IMR-90 (cell line): ENCODE results near the gene CBX5. TPM values are rescaled to one million over a fixed set of nuclear protein-coding genes. Genes with fewer than 3 reads are reported as not detected.

Experiments
- ATAC-seq: fragments of 200-7000 bp; cut with Tn5 transposase; 2 replicates; pipeline ENCODE4 v1.9.1; 2020; ENCODE audit warnings: low read depth, mild to moderate bottlenecking, moderate library complexity
- BruUV-seq: library from RNA; stranded (reverse); fragments of 400-500 nt; replicated peaks from 2 replicates; lab custom pipeline; 2021; lab: Mats Ljungman, UMichigan
- CTCF ChIA-PET: fragments of 300-600 bp; formaldehyde crosslinking; extraction: SDS; loops from one replicate; lab custom pipeline; 2021; ENCODE audit warnings: antibody characterized with exemption; lab: Yijun Ruan, JAX
- POLR2A ChIA-PET: fragments of 300-600 bp; sonication (Branson Sonifier 250); formaldehyde crosslinking; loops from one replicate; lab custom pipeline; 2022; ENCODE audit warnings: antibody characterized with exemption; ENCODE audit not compliant: unreplicated experiment; lab: Charles Lee
- DNase-seq: peaks from one replicate; pipeline ENCODE4 v3.0.0; 2013
- H2AFZ ChIP-seq: replicated peaks from 2 replicates; pipeline ENCODE3; 2013; ENCODE audit warnings: low read length, mild to moderate bottlenecking; ENCODE audit not compliant: poor library complexity
- H2AK5ac ChIP-seq: 2 replicates; pipeline ENCODE4 v1.6.1; 2013; ENCODE audit warnings: low read depth, low read length, inconsistent platforms
- H2AK9ac ChIP-seq: replicated peaks from 2 replicates; pipeline ENCODE3; 2013; ENCODE audit warnings: mild to moderate bottlenecking, low read depth, low read length, moderate library complexity; ENCODE audit not compliant: poor library complexity
- H2BK120ac ChIP-seq: 2 replicates; pipeline ENCODE4 v1.6.1; 2013; ENCODE audit warnings: low read depth, low read length, inconsistent platforms
- H2BK15ac ChIP-seq: 3 replicates; pipeline ENCODE4 v1.6.1; 2013; ENCODE audit warnings: low read depth, low read length, inconsistent platforms
- H2BK20ac ChIP-seq: 2 replicates; pipeline ENCODE4 v1.6.1; 2013; ENCODE audit warnings: low read depth, mild to moderate bottlenecking, inconsistent platforms, low read length, moderate library complexity
- H2BK5ac ChIP-seq: 2 replicates; pipeline ENCODE4 v1.6.1; 2013; ENCODE audit warnings: mild to moderate bottlenecking, low read depth, low read length, inconsistent platforms; ENCODE audit not compliant: poor library complexity, severe bottlenecking
- H3K14ac ChIP-seq: replicated peaks from 2 replicates; pipeline ENCODE4 v1.6.1; 2013; ENCODE audit warnings: low read depth, low read length, inconsistent platforms
- H3K18ac ChIP-seq: 2 replicates; pipeline ENCODE4 v1.6.1; 2013; ENCODE audit warnings: low read depth, low read length, control low read depth
- H3K23ac ChIP-seq: 2 replicates; pipeline ENCODE4 v1.6.1; 2013; ENCODE audit warnings: low read depth, low read length, inconsistent platforms
- H3K27ac ChIP-seq: 2 replicates; pipeline ENCODE4 v1.5.1; 2013; ENCODE audit warnings: mild to moderate bottlenecking, control low read depth, low read length; ENCODE audit not compliant: insufficient read depth
- H3K27me3 ChIP-seq: 2 replicates; pipeline ENCODE4 v1.6.1; 2013; ENCODE audit warnings: low read length; ENCODE audit not compliant: control insufficient read depth, insufficient read depth
- H3K36me3 ChIP-seq: 2 replicates; pipeline ENCODE4 v1.6.1; 2013; ENCODE audit warnings: low read length, mixed read lengths; ENCODE audit not compliant: control insufficient read depth, insufficient read depth
- H3K4ac ChIP-seq: 2 replicates; pipeline ENCODE4 v1.6.1; 2013; ENCODE audit warnings: low read depth, low read length, inconsistent platforms
- H3K4me1 ChIP-seq: 2 replicates; pipeline ENCODE4 v1.6.1; 2013; ENCODE audit warnings: low read length, mixed read lengths; ENCODE audit not compliant: control insufficient read depth, insufficient read depth
- H3K4me2 ChIP-seq: 2 replicates; pipeline ENCODE4 v1.6.1; 2013; ENCODE audit warnings: low read depth, mild to moderate bottlenecking, control low read depth, low read length, moderate library complexity
- H3K4me3 ChIP-seq: 2 replicates; pipeline ENCODE4 v1.5.1; 2013; ENCODE audit warnings: low read depth, mild to moderate bottlenecking, control low read depth, low read length, moderate library complexity; ENCODE audit not compliant: insufficient read depth
- H3K56ac ChIP-seq: 2 replicates; pipeline ENCODE4 v1.6.1; 2013; ENCODE audit warnings: low read length, inconsistent platforms; ENCODE audit not compliant: insufficient read depth; ENCODE audit errors: extremely low read depth
- H3K79me1 ChIP-seq, 2 experiments: 2 replicates each; pipeline ENCODE4 v1.6.1; 2013; ENCODE audit warnings: low read length in 2 of 2, inconsistent platforms in 1 of 2, low read depth in 1 of 2
- H3K9ac ChIP-seq: 2 replicates; pipeline ENCODE4 v1.6.1; 2013; ENCODE audit warnings: low read depth, low read length, control low read depth
- H3K9me1 ChIP-seq: 2 replicates; pipeline ENCODE4 v1.6.1; 2013; ENCODE audit warnings: low read length, inconsistent platforms; ENCODE audit not compliant: insufficient read depth
- H3K9me3 ChIP-seq: 2 replicates; pipeline ENCODE4 v1.6.1; 2013; ENCODE audit warnings: low read length; ENCODE audit not compliant: control insufficient read depth, insufficient read depth
- H4K20me1 ChIP-seq: 2 replicates; pipeline ENCODE4 v1.6.1; 2013; ENCODE audit warnings: low read length, inconsistent platforms; ENCODE audit not compliant: insufficient read depth
- H4K5ac ChIP-seq: 2 replicates; pipeline ENCODE4 v1.6.1; 2013; ENCODE audit warnings: mild to moderate bottlenecking, low read depth, low read length, control low read depth
- H4K8ac ChIP-seq, 2 experiments: 2 replicates each; pipeline ENCODE4 v1.6.1; 2013; ENCODE audit warnings: low read depth in 2 of 2, low read length in 2 of 2, control low read depth in 1 of 2, inconsistent platforms in 1 of 2
- H4K91ac ChIP-seq: 2 replicates; pipeline ENCODE4 v1.6.1; 2013; ENCODE audit warnings: low read depth, low read length, inconsistent platforms; ENCODE audit not compliant: insufficient read depth
- MAZ ChIP-seq: IDR thresholded peaks from 2 replicates; pipeline ENCODE4 v1.6.1; 2012; ENCODE audit warnings: low read depth, mild to moderate bottlenecking, low read length, improper control_type of control experiment, moderate library complexity, borderline replicate concordance
- WGBS, 2 experiments: methylation state at CpG; one replicate each; pipeline versions ENCODE4 v1.1.5 to v1.1.7; 2013; ENCODE audit warnings: missing lambda C conversion rate in 2 of 2; ENCODE audit not compliant: insufficient read length in 1 of 2; ENCODE audit errors: extremely low coverage in 2 of 2; 5-methylcytosine and 5-hydroxymethylcytosine counted together
- dilution Hi-C: fragments of 300-500 bp; cut with HindIII; formaldehyde crosslinking; loops from one replicate; pipeline ENCODE4 v1.14.3; 2018; ENCODE audit warnings: low sequenced_read_pairs; ENCODE audit not compliant: unreplicated experiment
- in situ Hi-C: fragments of 300-500 bp; cut with MboI; formaldehyde crosslinking; loops from 3 replicates; pipeline ENCODE4 v1.14.3; 2019; ENCODE audit warnings: low sequenced_read_pairs, inconsistent platforms, mixed read lengths
- intact Hi-C: fragments of 100-400 bp; cut with micrococcal nuclease; formaldehyde crosslinking; loops from 2 replicates; pipeline ENCODE4 v1.10.0; 2022
- polyA plus RNA-seq, 3 experiments: library from polyadenylated mRNA; depleted of rRNA; stranded (reverse); fragments of >200 nt; gene quantifications; 2 replicates each; pipeline ENCODE4 v1.2.3, GENCODE V29; 2012; ENCODE audit warnings: low replicate concordance in 1 of 3
- total RNA-seq: library from RNA; depleted of rRNA; stranded (reverse); fragments of >200 nt; gene quantifications from 2 replicates; pipeline ENCODE4 v1.2.3, GENCODE V29; 2012
- TF ChIP-seq, protein P1 (sequence below): fragments of 150-350 bp; IDR thresholded peaks from 2 replicates; pipeline ENCODE4 v1.6.1; 2017; ENCODE audit warnings: mild to moderate bottlenecking, antibody characterized with exemption, low read length, low read depth

Gene CBX5
- total and polyA plus RNA-seq, 2 of the 4 experiments (the other 2 are of a cell fraction), result 18.0 to 40.9 TPM

DNA sequence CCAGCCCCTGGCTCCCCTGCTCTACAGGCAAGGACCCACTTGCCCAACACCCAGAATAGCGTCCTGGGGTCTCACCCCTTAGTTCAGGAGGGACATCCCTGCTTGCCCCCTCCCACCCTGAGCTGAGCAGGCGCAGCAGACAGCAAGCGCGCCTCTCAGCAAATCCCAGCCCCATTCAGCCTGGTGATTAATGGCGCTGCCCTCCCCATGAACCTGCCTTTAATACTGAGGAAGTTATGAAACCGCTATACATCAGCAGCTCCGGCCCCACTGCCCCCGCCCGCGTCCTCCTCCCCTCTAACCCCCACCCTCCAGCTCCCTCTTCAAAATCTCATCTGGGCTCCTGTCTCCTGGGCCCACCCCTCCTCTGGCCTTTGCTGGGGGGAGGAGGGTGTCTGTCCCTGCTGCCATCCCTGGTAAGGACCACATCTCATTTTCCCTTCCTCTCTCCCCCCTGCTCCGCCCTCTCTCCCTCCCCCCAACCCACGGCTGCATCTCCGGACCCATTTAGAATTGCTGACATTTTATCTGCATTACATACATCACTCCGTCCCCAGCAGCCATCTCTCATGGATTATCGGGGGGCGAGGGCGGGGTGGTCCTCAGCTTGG is 84.1 kb downstream of the CBX5 start:
- peak; percentile 70 for ATAC-seq
- no peak overlapping the region for H3K27ac ChIP-seq

More for the DNA sequence above, 84.1 kb downstream of the CBX5 start:
- Histone ChIP-seq H3K18ac (no peak overlapping the region), H4K8ac (0 out of 4 replicates have a peak overlapping the region, but pooled peaks of 1 of the 2 experiments have one; percentile 28), H3K36me3 (no peaks in the 10 kb centered on the region), H3K4me1 (peaks cover 2% of the 10 kb centered on the region), H4K5ac (no peak overlapping the region), H3K14ac (no peak overlapping the region), H4K20me1 (no peaks in the 10 kb centered on the region), H3K4ac (no peak overlapping the region), H2BK20ac (no peak overlapping the region), H2BK15ac (no peak overlapping the region), H3K56ac (no peak overlapping the region), H3K4me3 (no peak overlapping the region), H3K9me1 (no peaks in the 10 kb centered on the region; the same call in 1 of the 2 replicates), H2AK5ac (no peak overlapping the region; the same call in 1 of the 2 replicates), H3K23ac (no peak overlapping the region), H2AFZ (peak overlapping the region; percentile 52), H2AK9ac (no peak overlapping the region), H2BK5ac (no peak overlapping the region), H2BK120ac (no peak overlapping the region), H3K4me2 (peak overlapping the region; percentile 18; the same call in 1 of the 2 replicates), H4K91ac (no peak overlapping the region), H3K9ac (no peak overlapping the region), H3K27me3 (peaks cover 26% of the 10 kb centered on the region), H3K9me3 (no peaks in the 10 kb centered on the region), H3K79me1 (no peaks in the 10 kb centered on the region)
- WGBS, 2 experiments, result 7% methylated on average over 3 of the region's 17 CpGs; no CpG with 5 or more reads in 1 of the 2 experiments
- dilution Hi-C loops (no loop called here), intact Hi-C loops (no loop called here), in situ Hi-C loops (loop anchor here (10.0 kb wide), 1 partner anchor 491 kb away; no protein-coding TSS in a partner anchor)
- POLR2A ChIA-PET, result no interaction called here
- TF ChIP-seq, protein P1, sequence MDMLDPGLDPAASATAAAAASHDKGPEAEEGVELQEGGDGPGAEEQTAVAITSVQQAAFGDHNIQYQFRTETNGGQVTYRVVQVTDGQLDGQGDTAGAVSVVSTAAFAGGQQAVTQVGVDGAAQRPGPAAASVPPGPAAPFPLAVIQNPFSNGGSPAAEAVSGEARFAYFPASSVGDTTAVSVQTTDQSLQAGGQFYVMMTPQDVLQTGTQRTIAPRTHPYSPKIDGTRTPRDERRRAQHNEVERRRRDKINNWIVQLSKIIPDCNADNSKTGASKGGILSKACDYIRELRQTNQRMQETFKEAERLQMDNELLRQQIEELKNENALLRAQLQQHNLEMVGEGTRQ, result no peak
- TF ChIP-seq MAZ, result peak; percentile 71; the same call in 1 of the 2 replicates
- CTCF ChIA-PET, result interaction anchor here (1.6 kb wide), 1 partner anchor 190 kb away, joined by 3 read pairs; no protein-coding TSS in a partner anchor
- no TSS peak for BruUV-seq
- peak; percentile 70 for DNase-seq
